BLaER1 (cell line): Measurements from ENCODE around the gene PAEP.

Experiments used
- H3K27ac ChIP-seq: shearing (Covaris generic); formaldehyde crosslinking; 2 replicates; pipeline ENCODE4 v1.8.1; 2022
- H3K27me3 ChIP-seq: shearing (Covaris generic); formaldehyde crosslinking; 2 replicates; pipeline ENCODE4 v1.8.1; 2022
- H3K36me3 ChIP-seq: shearing (Covaris generic); formaldehyde crosslinking; 2 replicates; pipeline ENCODE4 v1.8.1; 2022
- H3K4me1 ChIP-seq: shearing (Covaris generic); formaldehyde crosslinking; 2 replicates; pipeline ENCODE4 v1.8.1; 2022
- H3K4me2 ChIP-seq: shearing (Covaris generic); formaldehyde crosslinking; 2 replicates; pipeline ENCODE4 v1.8.1; 2022
- H3K4me3 ChIP-seq: shearing (Covaris generic); formaldehyde crosslinking; 2 replicates; pipeline ENCODE4 v1.8.1; 2022
- H3K9ac ChIP-seq: shearing (Covaris generic); formaldehyde crosslinking; 2 replicates; pipeline ENCODE4 v1.8.1; 2022
- H3K9me3 ChIP-seq: shearing (Covaris generic); formaldehyde crosslinking; 2 replicates; pipeline ENCODE4 v1.8.1; 2022
- H4K20me1 ChIP-seq: shearing (Covaris generic); formaldehyde crosslinking; 2 replicates; pipeline ENCODE4 v1.8.1; 2022
- Cebpa-rat ChIP-seq: shearing (Covaris generic); IDR thresholded peaks from 2 replicates; pipeline ENCODE4 v1.8.1; 2022

Gene PAEP

DNA sequence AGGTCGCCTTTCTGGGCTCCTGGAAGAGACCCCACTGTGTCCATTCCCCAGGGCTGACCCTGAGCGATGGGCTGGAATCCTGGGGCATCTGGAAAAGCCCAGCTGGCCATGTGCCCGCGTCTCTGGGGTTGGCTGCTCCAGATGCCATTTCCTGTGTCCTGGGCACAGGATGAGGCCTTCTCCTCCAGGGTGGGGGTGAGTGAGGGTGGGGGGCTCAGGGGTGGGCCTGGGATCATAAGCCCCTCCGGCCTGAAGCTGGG lies 30.7 kb downstream of the PAEP start:
- Histone ChIP-seq H4K20me1 (no peaks in the 10 kb centered on the region), H3K4me1 (peaks cover 25% of the 10 kb centered on the region), H3K27me3 (no peaks in the 10 kb centered on the region), H3K9ac (no peak overlapping the region), H3K4me3 (no peak overlapping the region), H3K9me3 (no peaks in the 10 kb centered on the region), H3K36me3 (no peaks in the 10 kb centered on the region), H3K4me2 (no peak overlapping the region), H3K27ac (no peak overlapping the region)
- TF ChIP-seq Cebpa-rat, result no peak

DNA sequence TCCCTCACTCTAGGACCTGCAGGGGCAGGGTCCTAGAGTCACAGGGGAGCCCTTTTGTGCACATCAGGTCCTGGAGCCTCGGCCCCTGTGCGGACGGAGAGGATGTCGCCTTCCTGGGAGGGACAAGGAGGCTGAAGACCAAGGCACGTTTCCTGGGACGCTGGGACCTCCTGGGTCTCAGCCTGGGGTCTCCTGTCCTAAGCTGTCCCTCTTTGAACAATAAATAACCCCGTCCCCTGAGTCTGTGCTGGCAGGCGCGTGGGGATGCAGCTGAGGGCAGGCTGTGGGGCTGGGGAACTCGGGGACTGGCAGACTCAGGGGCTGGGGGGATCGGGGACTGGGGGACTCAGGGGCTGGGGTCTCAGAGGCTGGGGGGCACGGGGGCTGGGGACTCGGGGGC lies 31.1 kb downstream of the PAEP start:
- Histone ChIP-seq H3K9ac (no peak overlapping the region), H3K36me3 (no peaks in the 10 kb centered on the region), H3K27ac (no peak overlapping the region), H3K4me3 (no peak overlapping the region), H3K4me2 (no peak overlapping the region), H3K9me3 (no peaks in the 10 kb centered on the region), H4K20me1 (no peaks in the 10 kb centered on the region), H3K27me3 (no peaks in the 10 kb centered on the region), H3K4me1 (peaks cover 22% of the 10 kb centered on the region)
- no peak for TF ChIP-seq Cebpa-rat

DNA sequence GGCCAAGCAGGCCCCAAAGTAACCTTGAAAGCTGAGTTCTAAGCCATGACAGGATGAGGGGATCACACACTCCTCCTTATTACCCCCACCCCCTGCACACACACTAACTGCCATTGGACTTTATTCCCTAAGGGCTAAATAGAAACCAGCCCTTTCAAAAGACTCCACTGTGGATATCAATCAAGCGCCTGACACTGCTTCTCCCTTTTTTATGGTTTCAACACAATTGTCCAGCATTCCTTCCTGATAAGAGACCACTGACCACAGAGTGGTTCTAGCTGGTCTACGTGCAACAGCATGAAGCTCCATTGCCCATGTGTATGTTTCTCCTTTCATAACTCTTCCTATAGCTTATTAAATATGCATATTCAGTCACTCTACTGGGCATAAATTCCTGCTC lies 34.7 kb downstream of the PAEP start:
- no peak overlapping the region for H3K27ac ChIP-seq
- H3K36me3 ChIP-seq, result no peaks in the 10 kb centered on the region
- H3K27me3 ChIP-seq, result no peaks in the 10 kb centered on the region
- no peak for TF ChIP-seq Cebpa-rat
- H3K9me3 ChIP-seq, result no peaks in the 10 kb centered on the region
- no peaks in the 10 kb centered on the region for H4K20me1 ChIP-seq
- H3K4me3 ChIP-seq, result no peak overlapping the region
- peaks cover 16% of the 10 kb centered on the region for H3K4me1 ChIP-seq
- peak overlapping the region; percentile 33 for H3K4me2 ChIP-seq
- no peak overlapping the region for H3K9ac ChIP-seq

DNA sequence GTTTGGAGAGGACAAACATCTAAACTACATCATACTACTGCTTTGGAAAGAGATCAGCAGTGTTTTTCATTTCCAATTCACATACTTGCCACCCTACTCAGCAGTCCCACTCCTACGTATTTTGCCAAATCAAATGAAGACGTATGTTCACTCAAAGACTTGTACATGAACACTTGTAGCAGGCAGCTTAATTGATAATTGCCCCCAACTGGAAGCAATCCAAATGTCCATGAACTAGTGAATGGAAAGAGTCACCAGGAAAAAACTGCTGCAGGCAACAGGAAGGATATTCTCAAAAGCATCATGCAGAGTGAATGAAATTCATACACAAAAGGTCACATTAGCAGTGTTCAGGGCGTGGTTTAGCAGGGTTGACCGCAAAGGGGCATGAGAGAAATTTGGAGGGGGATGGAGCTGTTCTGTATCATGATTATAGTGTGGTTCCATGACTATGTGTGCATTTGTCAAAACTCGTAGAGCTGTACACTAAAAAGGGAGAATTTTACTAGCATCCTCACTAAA lies 38.8 kb downstream of the PAEP start:
- H4K20me1 ChIP-seq, result no peaks in the 10 kb centered on the region
- no peak overlapping the region for H3K27ac ChIP-seq
- no peaks in the 10 kb centered on the region for H3K9me3 ChIP-seq
- H3K9ac ChIP-seq, result no peak overlapping the region
- no peaks in the 10 kb centered on the region for H3K36me3 ChIP-seq
- no peaks in the 10 kb centered on the region for H3K27me3 ChIP-seq
- no peak for TF ChIP-seq Cebpa-rat
- no peak overlapping the region for H3K4me3 ChIP-seq
- peaks cover 9% of the 10 kb centered on the region for H3K4me1 ChIP-seq
- H3K4me2 ChIP-seq, result no peak overlapping the region

DNA sequence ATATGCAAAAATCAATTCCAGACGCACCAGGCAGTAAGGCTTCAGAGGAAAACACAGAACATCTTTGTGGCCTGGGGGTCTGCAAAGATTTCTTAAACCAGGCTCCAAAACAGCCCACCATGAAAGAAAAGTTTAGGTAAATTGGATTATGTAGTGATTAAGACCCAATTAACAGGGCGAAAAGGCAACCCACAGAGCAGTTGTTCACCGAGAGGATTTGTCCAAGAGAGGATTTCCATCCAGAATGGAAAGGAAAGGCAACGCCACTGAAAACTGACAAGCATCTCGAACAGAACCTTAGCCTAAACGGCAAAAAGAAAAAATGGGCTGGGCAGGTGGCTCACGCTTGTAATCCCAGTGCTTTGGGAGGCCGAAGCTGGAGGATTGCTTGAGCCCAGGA lies 40.4 kb downstream of the PAEP start:
- Histone ChIP-seq H3K4me3 (no peak overlapping the region), H3K27me3 (no peaks in the 10 kb centered on the region), H3K9me3 (no peaks in the 10 kb centered on the region), H3K4me2 (no peak overlapping the region), H3K27ac (no peak overlapping the region), H3K9ac (no peak overlapping the region), H3K4me1 (no peaks in the 10 kb centered on the region), H3K36me3 (no peaks in the 10 kb centered on the region), H4K20me1 (no peaks in the 10 kb centered on the region)
- TF ChIP-seq Cebpa-rat, result no peak

DNA sequence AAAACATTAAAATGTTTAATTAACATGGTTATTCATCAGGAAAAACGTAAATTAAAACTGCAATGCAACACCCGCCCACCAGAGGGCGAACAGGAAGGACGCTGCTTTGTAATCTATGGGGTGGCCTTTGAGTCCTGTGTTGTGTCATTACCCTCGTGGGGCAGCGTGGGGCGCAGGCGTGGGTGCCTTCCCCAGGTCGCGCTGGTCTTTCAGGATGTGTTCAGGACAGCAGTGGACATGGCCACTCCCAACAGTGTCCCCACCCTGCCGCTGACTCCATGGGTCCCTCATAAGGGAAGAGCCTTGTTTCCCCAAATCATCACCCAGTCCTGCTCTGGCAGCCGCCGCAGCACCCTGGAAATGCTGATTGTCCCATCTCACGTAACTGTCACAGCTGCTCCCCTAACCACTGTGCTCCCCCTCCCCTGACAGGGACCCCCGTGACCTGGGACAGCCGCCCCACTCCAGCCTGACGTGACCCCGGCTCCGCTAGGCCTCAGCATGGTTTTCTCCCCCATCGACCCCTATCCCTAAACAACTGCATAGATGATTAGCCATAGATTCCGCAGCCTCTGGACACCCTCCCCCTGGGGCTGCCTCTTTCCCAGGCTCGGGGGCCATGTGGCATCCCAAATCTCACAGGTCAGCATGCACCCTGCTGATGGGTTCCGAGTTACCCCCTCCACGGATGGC lies 41.4 kb downstream of the PAEP start:
- Histone ChIP-seq H3K4me2 (no peak overlapping the region), H3K27ac (no peak overlapping the region), H4K20me1 (no peaks in the 10 kb centered on the region), H3K4me1 (no peaks in the 10 kb centered on the region), H3K9me3 (no peaks in the 10 kb centered on the region), H3K36me3 (no peaks in the 10 kb centered on the region), H3K9ac (no peak overlapping the region), H3K27me3 (no peaks in the 10 kb centered on the region), H3K4me3 (no peak overlapping the region)
- no peak for TF ChIP-seq Cebpa-rat

DNA sequence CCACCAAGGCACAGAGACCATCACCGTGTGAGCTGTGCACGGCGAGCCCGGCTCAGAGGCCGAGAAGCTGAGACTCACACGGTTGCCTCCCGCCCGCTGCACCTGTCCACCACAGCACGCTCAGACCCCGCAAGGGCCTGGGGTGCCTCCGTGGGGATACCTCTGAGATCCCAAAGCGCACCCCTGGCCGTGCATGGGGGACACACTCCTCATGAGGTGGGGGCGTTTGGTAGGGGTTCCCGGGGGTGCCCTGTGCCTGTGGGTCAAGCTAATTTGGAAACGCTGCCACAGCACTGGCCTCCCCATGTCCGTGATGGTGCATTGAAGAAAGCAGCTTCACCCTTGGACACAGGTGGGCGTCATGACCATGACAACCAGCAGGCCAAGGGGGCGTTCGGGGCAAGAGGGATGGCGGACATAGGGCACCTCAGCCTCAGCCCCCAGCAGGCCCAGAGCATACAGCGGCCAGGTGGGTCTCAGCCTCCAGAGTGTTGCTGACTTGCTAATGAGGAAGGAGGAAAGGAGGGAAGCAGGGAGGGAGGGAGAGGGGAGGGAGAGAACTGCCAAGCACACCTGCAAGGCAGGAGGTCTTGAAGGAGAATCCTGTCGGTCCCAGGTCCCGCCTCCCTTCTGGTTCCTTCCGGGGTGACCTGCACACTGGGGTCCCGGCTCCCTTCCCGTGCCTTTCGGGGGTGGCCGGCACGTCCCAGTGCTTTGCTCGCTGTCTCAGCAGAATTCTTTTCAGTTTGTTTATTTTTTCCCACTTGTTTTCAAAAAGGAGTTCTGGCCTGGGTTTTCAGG lies 43.1 kb downstream of the PAEP start:
- Histone ChIP-seq H3K9ac (no peak overlapping the region; the same call in 1 of the 2 replicates), H3K4me3 (no peak overlapping the region)
- no peak for TF ChIP-seq Cebpa-rat

DNA sequence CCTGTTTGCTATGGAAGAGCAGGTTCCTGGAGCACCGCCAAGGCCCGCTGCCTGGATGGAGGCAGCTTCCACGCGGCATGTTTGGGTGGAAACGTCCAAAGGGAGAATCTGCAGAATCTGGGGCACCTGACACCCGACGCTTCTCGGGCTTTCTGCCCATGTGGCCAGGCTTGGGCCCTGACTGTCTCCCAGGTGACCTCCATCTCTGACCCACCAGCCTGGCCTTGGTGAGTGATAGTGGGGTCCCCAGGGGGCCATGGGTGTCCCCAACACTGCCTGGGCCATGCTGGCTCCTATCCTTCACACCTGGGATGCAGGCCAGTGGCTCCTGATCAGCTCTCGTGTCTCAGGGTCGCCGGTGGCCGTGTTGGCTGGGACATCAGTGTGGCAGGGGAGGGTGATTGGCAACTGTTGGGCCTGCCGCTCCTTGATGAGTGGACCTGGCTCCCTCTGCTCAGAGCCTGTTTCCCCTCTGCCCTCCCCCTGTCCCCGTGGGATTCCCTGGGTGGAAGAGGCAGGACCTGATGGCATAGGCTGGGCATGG lies 43.8 kb downstream of the PAEP start:
- H3K4me3 ChIP-seq, result no peak overlapping the region
- no peaks in the 10 kb centered on the region for H3K27me3 ChIP-seq
- no peak overlapping the region for H3K27ac ChIP-seq
- H3K36me3 ChIP-seq, result no peaks in the 10 kb centered on the region
- no peak overlapping the region; the same call in 1 of the 2 replicates for H3K9ac ChIP-seq
- no peaks in the 10 kb centered on the region for H4K20me1 ChIP-seq
- H3K4me2 ChIP-seq, result no peak overlapping the region
- no peak for TF ChIP-seq Cebpa-rat
- H3K9me3 ChIP-seq, result no peaks in the 10 kb centered on the region
- 0 out of 2 replicates have a peak, but pooled peaks cover 4% of the 10 kb centered on the region for H3K4me1 ChIP-seq

More for the DNA sequence above, 43.1 kb downstream of the PAEP start:
- Histone ChIP-seq H3K27ac (no peak overlapping the region), H3K36me3 (no peaks in the 10 kb centered on the region), H4K20me1 (no peaks in the 10 kb centered on the region), H3K27me3 (no peaks in the 10 kb centered on the region), H3K4me1 (0 out of 2 replicates have a peak, but pooled peaks cover 4% of the 10 kb centered on the region), H3K9me3 (no peaks in the 10 kb centered on the region), H3K4me2 (no peak overlapping the region)

DNA sequence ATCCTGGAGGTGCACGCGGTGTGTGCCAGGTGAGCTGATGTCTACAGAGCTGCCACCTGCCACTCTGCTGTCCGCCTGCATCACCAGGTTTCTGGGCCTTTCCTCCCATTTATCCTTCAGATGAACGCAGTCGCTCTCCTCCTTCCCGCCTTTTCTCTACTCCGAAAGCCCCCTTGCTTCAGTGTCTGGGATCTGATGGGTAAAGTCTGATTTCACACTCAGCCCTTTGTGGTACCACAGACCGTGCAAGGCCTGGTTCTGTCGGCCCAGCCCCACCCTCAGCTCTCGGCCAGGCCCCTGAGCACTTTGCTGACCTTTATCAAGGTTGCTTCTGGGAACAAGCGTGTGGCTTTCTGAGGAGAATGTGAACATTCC lies 45.3 kb downstream of the PAEP start:
- H3K36me3 ChIP-seq, result no peaks in the 10 kb centered on the region
- TF ChIP-seq Cebpa-rat, result no peak

More for the DNA sequence above, 45.3 kb downstream of the PAEP start:
- Histone ChIP-seq H3K27ac (no peak overlapping the region), H3K9me3 (no peaks in the 10 kb centered on the region), H3K4me2 (no peak overlapping the region), H3K9ac (no peak overlapping the region), H3K27me3 (no peaks in the 10 kb centered on the region), H3K4me1 (peaks cover 6% of the 10 kb centered on the region), H4K20me1 (no peaks in the 10 kb centered on the region), H3K4me3 (no peak overlapping the region)
